Stimulated activated naive CD4-positive, alpha-beta T cell (primary cell): ENCODE data around the gene RPS17.
"Not testable (repeated sequence)": the region's sequence is repeated elsewhere in the genome, so short reads cannot be mapped to it uniquely, and the experiment has no call there.

ENCODE experiments used
- DNase-seq, 6 experiments: peaks; one replicate each; lab custom pipeline; 2025; lab: John Stamatoyannopoulos, UW

Gene RPS17

DNA sequence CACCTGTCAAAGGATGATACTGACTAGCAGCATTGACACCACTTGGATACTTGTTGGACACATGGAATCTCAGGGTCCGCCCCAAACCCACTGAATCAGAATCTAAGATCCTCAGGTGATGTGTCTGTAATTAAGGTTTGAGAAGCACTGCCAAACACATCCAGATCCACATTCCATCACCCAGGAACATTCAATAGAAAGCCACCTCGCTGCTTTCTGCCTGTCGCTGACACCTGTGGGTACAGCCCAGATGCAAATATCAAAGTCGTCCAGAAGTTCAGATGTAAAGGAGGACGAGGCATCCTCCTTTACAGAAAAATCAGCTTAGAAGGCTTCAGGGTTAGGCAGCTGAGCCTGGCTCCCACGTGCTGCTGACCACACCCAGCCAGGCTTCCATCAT is 5.2 kb upstream of the RPS17 start:
- DNase-seq: no peak

DNA sequence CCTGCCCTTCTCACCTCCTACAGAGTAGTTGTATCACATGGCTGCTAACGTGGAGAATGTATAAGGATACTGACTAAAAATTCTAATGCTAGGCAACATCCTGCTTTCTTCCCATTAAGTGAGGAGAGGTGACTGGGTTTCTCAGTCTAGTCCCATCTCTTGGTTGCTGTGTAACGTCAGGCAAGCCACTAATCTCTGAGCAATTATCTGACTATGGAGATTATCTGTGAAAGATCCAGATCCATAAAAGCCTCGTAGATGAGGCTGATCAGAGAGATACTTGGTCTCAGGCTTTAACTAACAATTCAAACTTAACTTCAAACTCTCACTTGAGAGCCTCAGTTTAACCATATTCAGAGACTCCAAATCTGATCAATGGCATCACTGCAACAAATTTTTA is 4.7 kb upstream of the RPS17 start:
- DNase-seq: no peak

DNA sequence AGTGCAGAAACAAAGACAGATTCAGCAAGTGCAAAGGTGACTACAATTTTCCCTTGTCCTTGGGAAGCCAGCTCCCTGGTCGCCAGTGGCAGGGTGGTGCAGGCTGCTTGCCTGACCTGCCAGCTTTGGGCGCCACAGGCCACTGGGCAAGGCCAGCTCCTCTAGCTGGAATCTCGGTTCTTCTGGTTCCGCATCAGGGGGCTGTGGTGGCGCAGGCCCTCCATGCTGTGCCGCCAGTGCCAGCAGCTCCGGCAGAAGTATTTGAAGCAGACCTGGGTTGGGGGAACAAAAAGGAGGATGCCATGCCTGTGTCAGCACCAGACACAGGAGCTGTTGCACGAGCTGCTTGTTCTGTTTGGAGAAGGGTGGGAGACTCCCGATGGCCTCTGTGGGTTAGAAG is 4.2 kb upstream of the RPS17 start:
- DNase-seq: no peak

DNA sequence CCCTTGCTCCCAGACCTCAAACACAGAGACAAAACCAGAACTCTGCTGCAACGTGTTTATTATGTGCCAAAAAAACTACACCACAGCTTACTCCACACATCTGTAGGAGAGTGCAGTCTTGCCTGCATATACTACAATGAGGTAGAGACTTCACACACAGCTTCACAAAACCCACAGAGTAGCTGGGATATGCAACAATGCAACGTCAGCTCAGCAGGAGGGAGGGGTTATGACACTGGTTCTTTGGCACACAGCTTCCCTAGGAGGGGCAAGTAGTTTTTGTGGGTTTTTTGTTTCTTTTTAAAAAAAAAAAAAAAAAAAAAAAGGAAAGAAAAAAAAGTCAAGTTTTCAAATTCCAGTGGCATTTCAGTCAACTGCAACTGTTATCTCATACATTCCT is 2.9 kb upstream of the RPS17 start:
- peak in 3 of 6 experiments; percentile 1 to 4 (median 3) for DNase-seq

DNA sequence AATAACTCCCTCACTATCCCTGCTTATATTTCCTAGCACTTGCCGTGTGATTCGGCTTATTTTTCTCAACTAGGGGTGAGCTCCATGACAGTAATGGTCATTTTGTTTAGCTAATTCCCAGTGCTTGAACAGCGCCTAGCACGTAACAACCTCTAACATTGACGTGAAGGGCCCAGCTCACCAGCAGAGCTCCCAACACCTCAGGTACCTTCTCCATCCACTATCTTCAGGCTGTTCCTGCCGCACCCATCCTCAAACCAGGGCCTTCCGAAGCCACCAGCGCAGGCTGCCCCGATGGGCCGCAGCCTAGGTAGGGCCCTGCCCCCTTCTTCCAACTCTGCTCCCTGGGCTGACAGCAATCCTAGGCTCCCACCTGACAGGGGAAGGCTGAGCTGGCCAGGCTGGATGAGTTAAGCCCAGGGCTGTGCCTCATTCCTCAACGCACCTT is 751 bp upstream of the RPS17 start:
- DNase-seq: no peak

DNA sequence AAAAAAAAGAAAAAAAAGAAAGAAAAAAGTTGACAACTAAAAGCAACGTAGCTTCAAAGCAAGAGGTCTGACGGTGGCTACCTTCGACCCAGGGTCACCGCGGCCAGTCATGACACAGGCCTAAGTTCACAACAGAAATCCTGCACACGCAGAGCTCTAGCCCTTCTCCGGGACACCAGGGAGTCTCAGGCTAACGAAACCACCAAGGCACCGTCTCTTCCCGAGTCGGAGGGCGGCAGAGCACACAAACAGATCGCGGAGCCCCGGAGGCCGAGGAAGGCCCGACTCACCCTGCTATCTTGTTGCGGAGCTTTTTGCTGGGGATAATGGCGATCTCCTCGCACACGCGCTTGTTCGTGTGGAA is 584 bp downstream of the RPS17 start:
- no peak for DNase-seq

DNA sequence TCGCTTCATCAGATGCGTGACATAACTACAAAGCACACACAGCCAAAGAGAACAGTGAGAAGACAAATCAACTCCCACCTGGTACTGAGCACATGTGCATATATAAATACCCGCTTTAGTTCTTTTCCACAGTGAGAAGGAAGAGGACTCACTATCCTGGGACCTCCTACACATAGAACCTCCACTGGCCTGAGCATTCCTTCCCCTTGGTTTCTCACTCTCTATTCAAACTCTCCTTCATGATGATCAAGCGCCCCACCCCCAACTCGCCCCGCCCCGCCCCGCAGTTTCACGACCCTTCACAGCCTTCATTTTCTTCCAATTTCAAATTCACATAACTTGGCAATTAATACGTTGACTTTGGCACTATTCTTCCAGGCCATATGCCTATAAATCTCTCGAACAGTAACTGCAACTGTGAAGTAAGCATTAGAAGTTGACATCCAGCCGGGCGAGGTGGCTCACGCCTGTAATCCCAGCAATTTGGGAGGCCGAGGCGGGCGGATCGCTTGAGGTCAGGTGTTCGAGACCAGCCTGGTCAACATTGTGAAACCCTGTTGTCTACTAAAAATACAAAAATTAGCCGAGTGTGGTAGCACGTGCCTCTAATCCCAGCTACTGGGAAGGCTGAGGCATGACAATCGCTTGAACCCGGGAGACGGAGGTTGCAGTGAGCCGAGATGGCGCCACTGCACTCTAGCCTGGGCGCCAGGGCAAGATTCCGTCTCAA is 1.1 kb downstream of the RPS17 start:
- no peak for DNase-seq

DNA sequence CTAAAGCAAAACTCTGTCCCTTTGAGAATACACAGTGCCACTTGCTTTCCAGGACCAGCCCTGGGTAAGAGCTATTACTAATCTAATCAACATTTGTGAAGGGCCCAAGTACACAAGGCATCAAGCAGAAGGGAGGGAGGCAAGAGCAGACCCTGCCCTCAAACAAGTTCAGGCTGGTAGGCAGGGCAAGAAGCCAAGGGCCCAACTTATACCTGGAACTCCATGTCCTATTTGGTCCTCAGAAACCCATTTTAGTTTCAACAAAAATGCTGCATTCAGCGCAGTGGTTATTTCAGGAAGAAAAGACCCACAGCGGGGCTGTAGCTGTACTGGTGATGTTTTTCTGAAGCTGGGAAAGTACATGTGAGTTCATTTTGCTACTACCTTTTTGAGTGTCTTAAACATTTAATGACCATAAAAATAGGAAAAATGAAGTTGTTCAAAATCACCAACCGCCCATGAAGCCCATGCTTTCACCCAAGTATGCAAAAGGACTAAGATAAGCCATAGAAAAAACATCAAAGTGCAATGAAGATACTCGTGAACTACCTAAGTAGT is 2.8 kb downstream of the RPS17 start:
- no peak for DNase-seq

DNA sequence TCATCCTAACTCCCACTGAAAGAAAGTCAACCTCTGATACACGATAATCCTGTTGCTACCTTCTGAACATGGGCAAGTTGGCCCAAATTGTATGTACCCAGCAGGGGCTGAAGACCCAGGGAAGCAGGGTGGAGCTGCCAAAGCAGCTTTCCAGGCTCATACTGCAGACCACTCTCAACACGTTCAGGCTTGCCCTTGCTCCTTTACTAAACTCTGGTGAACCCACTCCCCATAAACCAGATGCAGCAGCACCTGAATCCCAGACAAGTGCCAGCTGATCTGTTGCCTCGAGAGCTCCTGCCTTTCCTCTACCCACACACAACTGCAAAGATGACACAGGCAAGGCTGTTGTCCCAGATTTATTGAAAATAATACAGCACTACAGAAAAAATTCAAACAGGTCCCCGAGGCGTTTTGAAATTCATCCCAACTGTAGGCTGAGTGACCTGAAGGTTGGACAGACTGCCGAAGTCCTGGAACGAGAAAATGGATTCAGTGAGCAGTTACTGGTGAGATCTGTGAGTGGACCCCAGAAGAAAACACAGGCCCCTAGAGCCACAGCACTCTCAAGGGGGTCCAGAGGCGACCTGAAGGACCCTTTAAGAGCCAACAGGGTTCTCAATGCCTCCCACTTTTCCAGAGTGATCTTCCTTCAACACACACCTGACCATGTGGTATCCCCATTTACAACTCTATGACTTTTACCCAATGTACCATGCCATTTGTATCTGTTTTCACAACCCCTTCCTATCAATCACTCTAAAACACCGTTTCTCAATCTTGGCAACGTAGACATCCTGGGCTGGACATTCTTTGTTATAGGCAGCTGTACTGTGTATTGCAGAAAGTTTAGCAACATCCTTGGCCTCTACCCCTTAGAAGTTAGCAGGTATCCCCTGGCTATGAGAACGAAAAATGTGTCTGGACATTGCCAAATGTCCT is 3.6 kb downstream of the RPS17 start:
- no peak for DNase-seq

DNA sequence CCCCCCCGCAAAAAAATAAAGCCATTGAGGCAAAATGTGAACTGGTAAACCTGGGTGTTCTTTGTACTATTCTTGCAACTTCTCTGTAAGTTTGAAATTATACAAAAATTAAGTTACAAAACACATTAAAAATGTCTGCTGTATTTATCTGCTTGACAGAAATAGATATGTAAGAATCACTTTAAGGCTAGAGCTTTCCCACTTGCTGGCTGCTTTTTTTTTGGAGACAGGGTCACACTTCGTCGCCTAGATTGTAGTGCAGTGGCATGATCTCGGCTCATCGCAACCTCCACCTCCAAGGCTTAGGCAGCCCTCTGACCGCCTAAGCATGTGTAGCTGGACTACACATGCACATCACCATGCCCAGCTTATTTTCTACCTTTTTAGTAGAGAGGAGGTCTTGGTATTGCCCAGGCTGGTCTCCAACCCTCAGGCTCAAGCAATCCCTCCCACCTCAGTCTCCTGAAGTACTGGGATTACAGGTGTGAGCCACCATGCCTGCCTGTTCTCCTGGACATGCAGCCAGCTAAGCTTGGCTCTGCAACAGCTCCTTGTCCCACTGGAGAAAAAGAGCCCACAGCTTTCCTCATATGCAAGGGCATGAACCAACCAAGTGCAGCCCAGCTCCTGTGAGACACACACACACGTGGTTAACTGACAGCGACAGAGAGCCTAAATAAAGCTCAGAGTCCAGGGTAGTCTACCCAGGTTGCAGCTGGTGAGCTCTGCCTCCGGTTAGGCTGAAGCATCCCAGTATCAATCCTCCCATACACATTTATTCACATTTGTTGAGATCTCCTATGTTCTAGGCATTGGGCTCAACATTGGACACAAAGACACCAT is 4.5 kb downstream of the RPS17 start:
- no peak for DNase-seq

DNA sequence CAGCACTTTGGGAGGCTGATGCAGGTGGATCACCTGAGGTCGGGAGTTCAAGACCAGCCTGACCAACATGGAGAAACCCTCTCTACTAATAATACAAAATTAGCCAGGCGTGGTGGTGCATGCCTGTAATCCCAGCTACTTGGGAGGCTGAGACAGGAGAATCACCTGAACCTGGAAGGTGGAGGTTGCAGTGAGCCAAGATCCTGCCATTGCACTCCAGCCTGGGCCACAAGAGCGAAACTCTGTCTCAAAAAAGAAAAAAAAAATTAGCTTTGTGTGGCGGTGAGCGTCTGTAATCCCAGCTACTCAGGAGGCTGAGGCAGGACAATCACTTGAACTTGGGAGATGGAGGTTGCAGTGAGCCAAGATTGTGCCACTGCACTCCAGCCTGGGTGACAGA is 5.1 kb downstream of the RPS17 start:
- not testable (repeated sequence) for DNase-seq

DNA sequence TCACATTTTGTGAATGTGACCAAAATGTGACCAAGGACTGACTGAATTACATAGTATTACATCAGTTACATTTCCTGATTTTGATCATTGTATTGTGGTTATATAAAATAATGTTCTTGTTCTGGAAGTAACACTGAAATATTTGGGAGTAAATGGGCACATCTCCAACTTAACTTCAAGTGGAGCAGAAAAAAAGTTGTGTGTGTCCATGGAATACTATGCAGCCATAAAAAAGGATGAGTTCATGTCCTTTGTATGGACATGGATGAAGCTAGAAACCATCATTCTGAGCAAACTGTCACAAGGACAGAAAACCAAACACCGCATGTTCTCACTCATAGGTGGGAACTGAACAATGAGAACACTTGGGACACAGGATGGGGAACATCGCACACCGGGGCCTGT is 5.8 kb downstream of the RPS17 start:
- not testable (repeated sequence) for DNase-seq

DNA sequence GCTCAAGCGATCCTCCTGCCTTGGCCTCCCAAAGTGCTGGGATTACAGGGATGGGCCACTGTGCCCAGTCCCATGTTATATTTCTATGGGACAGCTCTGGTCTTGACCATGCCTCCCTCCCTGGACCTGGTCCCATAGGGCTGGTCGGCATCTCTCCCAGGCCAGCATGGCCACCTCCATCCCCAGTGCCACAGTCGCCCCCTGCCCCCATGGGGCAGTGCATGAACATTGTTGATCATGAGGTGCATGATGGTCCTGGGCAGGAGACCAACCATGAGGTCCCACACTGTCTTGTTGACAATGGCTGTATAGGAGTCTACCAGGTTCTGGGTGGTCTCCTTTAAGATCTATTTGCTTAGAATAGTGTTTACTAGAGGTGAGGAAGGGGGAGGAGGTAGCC is 6.5 kb downstream of the RPS17 start:
- no peak for DNase-seq

DNA sequence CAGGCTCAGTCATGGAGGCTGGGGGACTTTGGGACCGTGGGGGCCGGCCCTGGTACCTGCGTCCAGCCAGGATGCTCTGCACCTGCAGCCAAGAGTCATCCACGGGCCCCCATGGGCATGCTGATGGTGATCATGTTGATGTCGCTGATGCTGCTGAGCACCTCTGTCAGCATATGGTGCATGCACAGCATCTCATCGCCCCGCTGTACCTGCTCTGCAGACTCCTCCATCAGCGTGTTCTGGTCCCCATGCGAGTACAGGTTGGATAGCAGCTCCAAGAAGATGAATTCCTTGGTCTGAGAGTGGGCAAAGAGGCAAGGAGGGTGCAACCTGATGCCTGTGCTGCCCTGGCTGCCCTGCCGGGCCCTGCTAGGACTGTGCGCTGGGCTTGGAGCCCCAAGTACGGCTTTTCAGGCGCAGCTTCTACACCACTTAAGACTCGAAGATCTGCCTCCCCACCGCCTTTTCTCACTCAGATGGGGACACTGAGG is 7.2 kb downstream of the RPS17 start:
- DNase-seq: no peak

DNA sequence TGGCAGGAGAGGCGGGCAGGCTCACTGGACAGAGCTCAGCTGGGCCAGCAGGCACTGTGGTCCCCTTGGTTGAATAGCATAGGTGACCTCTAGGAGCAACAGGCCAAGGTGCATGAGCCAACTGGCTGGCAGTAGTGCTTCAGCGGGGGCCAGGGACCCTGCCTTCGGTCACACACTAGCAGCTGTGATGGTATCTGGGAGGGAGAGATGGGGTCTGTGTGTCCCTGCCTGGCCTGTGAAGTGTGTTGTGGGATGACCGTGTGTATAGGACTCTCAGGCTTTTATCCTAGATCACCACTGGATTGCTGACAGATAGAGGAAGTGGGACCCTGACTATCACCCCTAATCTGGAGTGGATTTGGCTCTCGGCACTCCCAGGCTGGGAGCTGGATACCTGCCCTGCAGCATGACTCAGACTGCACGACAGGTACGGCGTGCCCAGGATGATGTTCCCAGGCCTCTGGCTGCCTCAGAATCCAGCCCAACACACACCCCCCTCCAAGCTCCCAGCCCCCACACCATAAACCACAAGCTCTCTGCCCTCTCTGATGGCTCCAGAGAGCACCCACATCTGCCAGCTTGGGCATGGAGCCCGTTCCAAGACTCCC is 7.8 kb downstream of the RPS17 start:
- DNase-seq: no peak

DNA sequence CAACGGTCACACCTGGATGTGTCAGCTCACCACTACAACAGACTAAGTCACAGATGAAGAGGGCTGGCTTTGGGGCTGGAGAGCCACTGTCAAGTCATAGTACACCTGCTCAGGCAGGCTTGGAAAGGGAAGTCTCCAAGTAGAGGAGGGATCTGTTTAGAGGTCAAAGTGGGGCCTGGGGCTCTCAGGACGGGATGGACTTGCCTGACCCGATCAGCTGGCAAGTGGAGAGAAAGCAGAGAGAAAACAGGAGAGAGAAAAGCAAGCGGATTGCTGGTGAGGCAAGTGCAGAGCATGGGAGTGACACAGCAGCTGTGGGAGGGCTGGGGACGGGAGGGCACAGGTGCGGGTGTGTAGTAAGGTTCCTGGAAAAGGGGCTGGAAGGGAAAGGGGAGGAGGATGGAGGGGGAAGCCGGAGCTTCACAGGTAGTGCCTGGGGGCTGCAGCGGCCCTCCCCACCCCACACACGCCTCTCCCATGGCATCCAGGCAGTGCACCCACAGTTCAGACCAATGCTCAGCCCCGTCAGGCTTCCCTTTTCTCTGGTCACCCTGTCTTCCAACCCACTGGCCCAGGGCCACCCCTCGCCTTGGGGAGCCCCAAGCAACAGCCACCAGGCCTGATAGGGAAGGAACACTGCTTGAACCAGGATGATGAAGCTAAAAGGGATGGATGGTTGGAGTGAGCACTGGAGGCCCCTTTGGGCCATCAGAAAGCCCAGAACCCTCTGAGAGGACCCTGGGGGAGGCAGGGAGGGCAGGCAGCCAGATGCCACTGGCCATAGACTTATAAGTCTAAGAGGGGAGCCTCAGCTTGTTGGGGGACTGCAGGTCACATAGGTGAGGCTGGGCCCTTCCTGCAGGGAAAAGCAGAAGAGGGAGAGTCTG is 8.5 kb downstream of the RPS17 start:
- no peak for DNase-seq

DNA sequence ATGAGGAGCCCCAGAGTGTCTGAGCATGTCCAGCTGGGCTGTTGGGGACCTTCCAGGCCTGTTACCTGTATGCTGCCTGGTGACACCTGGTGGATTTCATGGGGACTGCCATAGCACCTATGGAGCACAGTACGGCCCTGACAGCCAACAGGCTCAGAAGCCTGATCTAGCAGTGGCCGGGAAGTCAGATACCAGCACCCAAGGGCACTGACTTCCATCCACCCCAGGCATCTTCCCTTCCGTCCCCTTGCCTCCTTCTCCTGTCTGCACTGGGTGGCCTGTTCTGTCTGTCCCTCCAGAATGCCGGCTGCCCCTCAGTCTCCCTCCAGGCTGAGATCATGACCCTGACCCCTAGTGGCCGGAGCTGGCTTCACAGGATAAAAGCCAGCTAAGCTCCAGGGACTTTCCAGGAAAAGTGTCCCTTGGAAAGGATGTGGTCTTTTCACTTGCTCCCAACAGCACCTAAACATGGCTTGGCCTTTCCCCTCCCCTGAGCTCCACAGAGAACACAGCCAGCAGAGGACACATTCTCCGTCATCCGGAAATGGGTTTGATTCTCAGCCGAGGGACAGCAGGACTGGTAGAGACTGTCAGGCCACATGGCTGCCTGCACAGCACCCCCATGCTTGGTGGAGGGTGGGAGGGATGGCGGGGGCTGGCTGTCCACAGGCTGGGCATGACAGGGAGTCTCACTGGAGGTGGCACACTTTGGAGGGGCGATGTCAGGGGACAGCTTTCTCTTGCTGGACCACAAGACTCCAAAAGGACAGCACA is 9.5 kb downstream of the RPS17 start:
- DNase-seq: no peak

DNA sequence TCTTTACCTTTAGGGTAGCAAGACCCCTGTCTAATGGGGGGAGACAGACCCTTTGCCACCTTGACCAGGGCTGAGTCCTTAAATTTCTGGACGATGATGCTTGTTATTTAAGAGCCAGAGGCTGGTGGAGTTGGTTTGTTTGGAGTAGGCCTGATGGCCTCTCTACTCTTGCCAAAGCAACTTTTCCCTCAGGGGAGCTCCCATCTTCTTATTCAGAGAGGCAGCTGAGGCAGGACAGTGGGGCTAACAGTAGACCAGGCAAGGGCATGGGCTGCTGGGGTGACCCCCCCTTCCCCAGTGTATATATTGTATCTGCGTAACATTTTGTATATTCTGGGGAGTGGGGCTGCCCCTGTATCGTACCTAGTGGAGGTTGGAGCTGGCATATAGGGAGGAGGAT is 10.3 kb downstream of the RPS17 start:
- DNase-seq: no peak

DNA sequence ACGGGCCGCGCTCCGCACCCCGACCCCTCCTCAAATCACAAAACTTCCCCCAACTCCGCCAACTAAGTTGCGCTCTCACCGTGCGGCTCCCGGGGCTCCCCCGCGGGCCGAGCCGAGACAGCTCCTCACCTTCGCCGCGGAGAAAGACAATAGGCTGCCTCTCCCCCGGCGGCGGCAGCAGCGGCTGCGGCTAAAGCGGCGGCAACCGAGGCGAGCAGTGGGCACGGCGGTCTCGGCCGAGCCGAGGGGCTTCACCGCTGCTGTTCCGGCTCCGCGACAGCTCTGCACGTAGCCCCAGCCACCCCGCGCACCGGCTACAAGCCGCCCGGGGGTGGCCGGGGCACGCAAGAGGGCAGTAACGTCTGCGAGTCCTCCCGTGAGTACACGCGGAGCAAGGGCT is 26.7 kb downstream of the RPS17 start:
- not testable (repeated sequence) for DNase-seq

DNA sequence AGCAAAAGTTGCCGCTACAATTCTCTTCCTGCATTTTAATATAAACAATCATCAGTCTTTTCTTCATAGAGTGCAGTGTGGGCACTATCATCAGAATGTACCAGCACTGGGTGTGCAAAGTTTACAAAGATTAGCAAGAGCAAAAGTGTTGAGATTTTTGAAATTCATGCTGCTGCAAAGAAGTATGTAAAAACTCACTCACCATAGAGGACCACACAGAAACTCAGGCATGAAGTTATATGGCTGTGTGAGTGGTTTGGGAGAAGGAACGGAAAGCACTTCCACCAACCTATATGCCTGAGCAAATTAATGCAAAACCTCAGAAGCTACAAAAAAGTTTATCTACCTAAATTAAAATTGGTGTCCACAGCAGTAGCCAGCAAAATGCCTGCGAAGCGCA is 32.6 kb downstream of the RPS17 start:
- not testable (repeated sequence) for DNase-seq
